Activated T-cell treated with anti-CD3 and anti-CD28 coated beads for 1 hour (primary cell): ENCODE results near the gene ELMOD3.
"Not testable (repeated sequence)": the region's sequence is repeated elsewhere in the genome, so short reads cannot be mapped to it uniquely, and the experiment has no call there.

Experiments used
- DNase-seq: peaks from one replicate; pipeline ENCODE4 v3.0.0-alpha.2; 2020; ENCODE audit warnings: low read depth

ELMOD3 gene

DNA sequence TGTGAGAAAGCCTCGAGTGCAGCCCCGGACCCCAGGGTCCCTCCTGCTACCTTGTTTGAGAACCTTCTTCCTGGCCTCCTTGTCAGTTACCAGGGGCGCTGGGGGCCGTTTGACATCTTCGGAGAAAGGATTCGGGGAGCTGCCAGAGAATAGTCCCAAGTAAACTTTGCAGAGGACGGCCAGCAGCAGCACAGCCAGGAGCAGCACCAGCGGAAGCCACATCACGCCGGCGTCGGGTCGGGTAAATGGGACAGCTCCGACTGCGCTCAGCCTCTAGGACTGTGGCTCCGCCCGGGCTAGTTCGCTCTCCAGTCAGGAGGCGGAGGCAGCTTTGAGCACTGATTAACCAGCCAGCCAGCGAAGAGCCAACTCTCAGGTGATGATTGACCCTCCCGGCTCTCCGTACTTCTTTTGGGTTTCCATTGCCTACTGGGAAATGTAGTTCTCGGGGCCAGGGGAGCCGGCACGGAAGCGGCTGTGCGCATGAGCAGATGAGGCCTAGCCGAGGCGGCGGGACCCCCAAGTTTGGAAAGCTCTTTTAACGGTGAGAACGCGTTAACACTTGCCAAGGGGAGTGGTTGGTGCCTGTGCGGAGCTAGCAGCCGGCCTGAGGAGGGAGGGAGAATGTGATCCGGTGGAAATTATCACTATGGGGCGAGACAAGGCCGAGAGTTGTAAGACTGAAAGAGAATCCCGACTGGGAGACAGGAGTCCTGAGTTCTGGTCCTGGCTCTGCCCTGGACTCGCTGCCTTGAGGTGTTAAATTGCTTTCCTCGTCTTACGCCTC, at the start of gene ELMOD3, which contains the start of gene RETSAT:
ELMOD3 (plus strand) TSS at position 484 of the 787 bp plus-strand sequence. CDS start 2,430 bp downstream, outside the sequence.
RETSAT (minus strand) TSS at position 243 of the 787 bp plus-strand sequence; CDS start at position 222, 21 bp downstream.
- peak; percentile 91 for DNase-seq

DNA sequence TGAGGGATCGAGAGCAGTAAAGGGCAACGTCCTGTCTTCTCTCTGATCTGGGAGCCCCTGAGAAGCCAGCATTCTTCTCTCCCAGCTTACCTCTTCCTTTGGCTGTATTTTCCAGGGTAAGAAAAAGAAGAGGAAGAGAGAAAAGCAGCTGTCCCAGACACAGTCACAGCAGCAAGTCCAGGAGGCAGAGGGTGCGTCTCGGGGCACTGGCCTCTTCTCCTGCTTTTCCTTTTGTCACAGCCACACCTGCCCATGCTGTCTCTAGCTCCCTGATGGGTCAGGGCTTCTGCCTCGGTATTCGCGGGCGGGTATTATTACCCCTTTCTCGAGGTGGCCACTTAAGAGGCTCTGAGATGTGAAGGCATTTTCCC, 47.1 kb upstream of the ELMOD3 start:
- no peak for DNase-seq

DNA sequence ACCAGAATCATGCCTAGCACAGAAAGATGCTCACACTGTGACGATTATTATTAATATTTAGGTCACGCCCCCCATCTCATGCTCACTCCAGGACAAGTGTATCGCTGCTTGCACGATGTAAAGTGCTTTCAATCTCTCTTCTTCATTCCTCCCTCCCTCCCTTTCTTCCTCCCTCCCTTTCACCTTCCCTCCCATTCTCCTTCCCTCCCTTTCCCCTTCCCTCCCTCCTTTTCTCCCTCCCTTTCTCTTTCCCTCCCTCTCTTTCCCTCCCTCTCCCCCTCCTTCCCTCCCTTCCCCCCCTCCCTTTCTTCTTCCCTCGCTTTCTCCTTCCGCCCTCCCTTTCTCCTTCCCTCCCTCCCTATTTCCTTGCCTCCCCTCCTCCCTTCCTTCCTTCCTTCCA, 46.4 kb upstream of the ELMOD3 start:
- DNase-seq: no peak

DNA sequence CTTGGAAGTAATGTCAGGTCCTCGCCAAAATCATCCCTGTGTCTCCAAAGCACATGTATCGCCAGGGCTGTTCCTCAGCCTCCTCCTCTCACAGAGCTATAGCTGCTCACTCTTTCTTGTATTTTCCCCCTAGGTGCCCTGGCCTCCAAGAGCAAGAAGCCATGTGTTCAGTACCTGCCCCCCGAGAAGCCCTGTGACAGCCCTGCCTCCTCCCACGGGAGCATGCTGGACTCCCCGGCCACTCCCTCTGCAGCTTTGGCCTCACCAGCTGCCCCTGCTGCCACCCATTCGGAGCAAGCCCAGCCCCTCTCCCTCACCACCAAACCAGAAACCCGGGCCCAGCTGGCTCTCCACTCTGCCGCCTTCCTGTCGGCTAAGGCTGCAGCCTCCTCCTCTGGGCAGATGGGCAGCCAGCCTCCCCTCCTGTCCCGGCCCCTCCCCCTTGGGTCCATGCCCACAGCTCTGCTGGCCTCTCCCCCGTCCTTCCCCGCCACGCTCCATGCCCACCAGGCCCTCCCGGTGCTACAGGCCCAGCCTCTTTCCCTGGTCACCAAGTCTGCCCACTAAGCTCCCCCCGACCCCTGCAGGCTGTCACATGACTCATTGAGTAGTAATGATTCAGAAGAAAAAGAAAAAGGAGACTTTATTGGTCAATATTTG, 45.5 kb upstream of the ELMOD3 start:
- DNase-seq: no peak

DNA sequence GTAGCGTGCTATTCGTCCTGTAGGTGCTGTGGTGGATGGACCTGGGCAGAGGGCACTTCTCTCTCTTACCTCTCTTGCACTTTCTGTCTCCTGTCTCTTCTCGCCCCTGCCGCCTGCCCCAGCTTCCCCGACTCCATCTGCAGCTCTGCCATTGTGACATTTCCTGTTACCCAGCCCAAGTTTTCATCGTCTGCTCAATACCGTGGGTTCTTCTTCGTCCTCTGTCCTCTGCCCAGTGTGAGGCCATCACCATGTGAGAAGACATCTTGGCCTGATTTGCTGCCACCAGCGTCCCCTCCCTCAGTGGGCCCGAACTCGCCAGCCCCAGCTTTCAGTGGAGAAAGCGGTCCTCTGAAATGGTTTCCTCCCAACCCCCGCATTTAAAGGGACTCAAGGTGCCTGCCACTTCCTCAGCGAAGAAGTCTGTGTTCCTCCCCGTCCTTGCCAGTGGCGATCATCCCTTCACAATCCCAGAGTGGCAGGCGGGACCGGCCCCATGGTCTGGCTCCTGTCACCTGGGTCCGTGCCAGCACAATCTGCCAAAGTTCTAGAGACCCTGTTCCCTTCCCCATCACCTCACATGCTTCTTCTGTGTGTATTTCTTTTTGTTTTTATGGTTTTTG, 44.8 kb upstream of the ELMOD3 start:
- DNase-seq: no peak

DNA sequence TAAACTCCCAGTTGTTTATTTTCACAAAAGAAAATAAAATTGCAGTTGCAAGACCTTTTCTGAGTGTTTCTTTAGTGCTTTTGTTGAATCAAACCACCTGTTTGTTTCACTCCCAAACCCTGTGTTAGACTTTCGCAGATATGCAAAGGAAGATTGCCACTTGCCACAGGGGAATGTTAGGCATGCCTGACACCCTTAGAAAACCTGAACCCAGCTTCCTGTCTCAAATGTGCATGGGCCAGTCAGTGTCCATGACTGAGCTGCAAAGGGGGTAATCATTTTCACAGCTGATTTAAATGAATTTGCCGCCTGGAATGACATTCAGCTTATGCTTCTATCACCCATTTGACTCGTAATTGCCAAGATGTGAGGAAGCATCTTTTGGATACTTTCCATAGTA, 44.2 kb upstream of the ELMOD3 start:
- DNase-seq: no peak

DNA sequence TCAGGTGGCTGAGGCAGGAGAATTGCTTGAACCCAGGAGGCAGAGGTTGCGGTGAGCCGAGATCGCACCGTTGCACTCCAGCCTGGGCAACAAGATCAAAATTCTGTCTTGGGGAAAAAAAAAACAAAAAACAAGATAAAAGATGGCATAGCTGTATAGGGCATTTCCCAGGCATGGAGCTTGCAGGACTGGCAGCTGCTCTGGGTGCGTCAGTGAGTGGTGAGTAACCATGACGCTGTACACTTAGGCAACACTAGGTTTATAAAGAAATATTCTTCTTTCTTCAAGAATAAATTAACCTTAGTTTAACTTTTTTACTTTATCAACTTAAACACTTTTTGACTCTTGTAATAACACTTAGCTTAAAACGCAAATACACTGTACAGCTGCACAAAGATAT, 42.2 kb upstream of the ELMOD3 start:
- DNase-seq: no peak

DNA sequence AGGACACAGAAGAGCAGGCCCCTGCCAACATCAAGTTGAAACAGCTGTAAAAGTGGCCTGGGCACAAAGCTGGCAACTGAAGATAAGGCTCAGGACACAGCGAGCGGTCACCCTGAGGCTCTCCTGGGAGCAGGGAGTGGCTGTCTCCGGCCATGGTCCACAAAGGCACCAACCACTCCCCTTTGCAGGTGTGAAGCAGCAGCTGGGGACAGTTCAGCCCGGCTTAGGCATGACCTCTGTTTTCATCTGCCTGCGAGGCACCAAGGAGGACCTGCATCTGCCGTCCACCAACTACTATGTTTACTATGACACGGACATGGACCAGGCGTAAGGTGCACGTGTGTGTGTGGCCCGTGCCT, 39.7 kb upstream of the ELMOD3 start:
- no peak for DNase-seq

DNA sequence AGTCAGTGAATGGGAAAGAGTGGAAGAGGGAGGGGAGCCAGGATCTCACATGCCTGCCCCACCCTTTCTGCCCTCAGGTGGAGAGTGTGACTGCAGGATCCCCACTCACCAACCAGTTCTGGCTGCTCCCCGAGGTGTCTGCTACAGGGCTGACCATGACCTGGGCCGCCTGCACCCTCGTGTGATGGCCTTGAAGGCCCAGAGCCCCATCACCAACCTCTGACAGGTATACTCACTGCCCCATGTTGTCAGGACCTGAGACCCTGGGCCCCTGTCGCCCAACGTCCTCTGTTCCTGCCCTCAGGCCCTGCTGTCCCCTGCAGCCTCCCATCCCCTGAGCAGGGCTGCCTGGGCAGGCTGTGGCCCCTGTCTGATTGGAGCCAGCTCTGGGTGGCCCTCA, 38.6 kb upstream of the ELMOD3 start:
- not testable (repeated sequence) for DNase-seq

DNA sequence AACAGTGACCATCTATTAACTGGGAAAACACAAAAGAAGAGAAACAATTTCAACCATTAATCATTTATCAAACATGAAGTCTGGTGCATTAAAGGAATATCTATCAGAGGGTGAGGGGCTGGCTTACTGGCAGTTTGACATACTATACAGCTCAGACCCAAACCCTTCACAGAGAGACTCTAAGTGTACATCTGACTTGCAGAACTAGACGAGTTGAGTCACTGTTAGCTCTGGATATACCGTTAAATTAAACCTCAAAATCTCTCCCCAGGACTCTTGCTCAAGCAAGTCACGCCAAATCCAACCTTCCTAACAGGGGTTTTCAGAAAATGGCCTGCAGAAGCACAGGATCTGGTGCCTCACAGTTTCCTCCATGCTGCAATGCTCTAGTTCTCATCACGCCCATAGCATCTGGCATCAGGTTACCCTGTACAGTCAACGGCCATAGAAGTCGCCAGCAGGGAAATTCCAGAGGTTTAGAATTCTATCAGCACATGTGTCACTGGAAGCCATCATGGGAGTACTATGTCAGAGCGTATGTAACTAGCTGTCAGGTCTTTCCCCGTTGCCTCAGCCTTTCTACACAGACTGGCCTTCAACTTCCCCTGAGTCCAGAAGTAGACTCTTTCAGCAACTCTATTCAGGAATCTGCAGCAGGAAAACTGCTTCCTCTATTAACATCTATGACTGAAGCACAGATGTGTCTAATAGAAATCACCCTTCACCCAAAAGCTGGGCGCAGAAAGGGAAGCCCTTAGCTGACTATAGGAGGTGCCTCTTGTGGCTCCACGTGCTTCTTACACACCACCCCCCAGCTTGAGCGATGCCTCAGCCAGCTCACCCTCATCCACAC, 36.1 kb upstream of the ELMOD3 start:
- no peak for DNase-seq

DNA sequence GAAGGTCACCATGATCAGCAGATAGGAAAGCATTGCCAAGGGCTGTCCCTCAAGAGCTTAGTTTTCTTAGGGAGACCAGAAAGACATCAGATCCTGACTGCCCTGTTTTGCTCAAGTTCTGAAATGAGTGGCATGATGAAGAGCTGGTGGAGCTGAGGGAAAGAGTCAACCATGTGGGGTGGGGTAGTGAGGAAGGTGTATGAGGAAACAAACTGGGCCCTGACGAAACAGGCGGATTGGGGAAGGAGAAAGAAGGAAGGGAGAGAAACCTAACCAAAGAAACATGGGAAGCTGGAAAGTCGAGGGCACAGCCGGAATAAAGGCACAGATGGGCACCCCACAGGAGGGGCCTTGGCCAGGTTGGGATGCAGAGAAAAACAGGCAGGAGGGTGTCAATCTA, 34.8 kb upstream of the ELMOD3 start:
- DNase-seq: no peak

DNA sequence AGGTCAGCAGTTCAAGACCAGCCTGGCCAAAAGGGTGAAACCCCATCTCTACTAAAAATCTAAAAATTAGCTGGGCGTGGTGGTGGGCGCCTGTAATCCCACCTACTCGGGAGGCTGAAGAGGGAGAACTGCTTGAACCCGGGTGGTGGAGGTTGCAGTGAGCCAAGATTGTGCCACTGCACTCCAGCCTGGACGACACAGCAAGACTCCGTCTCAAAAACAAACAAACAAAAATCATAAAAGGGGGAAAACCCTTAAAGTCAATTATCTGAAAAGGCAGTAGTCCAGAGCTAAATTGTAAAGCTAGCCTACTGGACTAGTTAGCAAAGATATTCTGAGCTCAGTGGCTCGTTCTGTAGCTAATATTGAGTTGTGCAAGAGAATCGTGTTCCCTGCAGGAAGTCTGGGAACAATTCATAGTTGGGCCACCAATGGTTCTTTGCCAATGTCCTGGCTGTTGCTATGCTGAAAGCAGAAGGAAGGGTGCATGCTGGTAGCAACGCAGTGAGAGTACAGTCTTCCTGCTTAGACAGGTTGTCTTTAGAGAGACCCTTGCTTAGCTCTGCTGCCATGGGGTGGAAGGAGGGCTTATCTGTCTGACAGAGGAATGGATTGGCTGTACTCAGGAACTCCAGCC, 31.1 kb upstream of the ELMOD3 start:
- DNase-seq: no peak

DNA sequence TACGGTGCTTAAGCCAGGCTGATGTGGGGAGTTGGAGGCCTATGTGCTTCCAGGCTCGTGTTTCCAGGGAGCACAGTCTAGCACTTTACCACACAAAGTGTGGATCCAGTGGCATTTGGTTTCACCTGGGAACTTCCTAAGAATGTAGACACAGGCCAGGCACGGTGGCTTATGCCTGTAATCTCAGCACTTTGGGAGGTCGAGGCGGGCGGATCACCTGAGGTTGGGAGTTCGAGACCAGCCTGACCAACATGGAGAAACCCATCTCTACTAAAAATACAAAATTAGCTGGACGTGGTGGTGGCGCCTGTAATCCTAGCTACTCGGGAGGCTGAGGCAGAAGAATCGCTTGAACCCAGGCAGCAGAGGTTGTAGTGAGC, 30.6 kb upstream of the ELMOD3 start:
- DNase-seq: not testable (repeated sequence)

DNA sequence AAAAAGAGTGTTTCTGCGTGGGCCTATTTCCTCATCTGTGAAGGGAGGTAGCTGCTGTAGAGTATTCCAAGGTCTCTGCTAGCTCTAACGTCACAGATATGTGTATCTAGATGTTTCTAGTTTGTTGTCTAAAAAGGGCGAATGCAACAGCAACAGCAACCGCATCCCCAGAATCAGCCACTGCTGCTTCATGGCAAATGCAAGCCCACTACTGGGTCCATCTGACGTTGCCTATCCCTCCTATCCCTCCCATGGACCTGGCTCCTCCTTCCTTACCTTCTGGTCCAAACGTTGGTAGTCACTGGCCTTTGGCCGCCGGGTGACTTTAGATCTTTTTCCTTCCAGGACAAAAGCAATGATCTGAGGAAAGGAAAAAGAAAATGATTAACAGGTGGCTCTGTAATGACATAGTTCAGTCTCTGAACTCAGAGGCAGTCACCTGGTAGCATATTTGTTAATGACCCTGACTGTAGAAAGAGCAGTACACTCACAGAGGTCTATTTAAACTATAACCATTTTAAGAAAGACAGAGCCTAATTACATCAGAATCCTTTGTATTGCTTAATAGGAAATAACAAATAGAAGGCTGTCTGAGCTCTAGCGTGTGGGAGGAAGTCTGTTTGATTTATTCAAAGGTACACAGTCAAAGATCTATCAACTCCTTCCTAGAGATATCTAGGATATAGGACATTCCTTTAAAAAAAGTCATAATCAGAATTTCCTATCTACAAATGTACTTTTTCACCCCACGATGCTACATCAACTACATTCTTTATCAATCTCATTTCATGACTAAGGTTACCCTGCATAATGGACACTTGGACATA, 29.7 kb upstream of the ELMOD3 start:
- DNase-seq: no peak

DNA sequence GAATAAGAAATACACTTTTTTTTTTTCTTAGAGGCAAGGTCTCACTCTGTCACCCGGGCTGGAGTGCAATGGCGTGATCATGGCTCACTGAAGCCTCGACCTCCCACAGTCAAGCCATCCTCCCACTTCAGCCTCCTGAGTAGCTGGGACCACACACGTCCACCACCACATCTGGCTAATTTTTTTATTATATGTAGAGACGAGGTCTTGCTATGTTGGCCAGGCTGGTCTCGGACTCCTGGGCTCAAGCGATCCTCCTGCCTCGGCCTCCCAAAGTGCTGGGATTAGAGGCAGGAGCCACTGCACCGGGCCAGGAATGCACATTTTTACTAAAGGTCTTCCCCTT, 29.1 kb upstream of the ELMOD3 start:
- no peak for DNase-seq

DNA sequence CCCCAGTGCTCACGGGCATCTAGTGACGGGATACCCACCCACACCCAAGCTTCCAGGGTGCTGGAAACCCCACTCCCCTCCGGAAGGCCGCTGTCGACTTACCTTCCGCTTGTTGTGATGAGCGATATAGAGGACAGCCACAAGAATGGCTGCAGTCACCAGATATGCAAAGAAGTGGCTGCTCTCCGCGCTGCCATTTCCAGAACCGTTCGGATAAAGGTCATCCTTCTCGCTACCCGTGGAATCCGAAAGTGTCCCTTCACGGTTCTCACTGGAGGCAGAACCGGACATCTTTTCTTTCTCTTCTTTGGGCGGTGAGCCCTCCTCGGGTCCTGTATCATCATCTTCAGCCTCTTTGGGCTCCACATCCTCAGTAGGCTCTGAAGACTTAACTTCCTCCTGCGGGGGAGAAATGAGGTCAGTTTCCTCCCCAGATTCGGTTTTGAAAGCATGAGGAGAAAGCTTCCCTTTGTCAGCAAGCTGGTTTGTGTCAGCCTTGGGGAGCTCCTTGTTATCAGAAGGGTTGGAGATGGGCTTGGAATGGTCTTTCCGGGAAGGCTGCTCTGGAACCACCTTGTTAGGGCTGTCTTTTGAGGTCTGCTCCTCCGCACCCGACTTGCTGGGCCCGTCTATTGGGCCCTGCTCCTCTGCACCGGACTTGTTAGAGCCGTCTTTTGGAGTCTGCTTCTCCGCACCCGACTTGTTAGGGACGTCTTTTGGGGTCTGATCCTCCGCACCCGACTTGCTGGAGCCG, 28.0 kb upstream of the ELMOD3 start:
- DNase-seq: no peak

DNA sequence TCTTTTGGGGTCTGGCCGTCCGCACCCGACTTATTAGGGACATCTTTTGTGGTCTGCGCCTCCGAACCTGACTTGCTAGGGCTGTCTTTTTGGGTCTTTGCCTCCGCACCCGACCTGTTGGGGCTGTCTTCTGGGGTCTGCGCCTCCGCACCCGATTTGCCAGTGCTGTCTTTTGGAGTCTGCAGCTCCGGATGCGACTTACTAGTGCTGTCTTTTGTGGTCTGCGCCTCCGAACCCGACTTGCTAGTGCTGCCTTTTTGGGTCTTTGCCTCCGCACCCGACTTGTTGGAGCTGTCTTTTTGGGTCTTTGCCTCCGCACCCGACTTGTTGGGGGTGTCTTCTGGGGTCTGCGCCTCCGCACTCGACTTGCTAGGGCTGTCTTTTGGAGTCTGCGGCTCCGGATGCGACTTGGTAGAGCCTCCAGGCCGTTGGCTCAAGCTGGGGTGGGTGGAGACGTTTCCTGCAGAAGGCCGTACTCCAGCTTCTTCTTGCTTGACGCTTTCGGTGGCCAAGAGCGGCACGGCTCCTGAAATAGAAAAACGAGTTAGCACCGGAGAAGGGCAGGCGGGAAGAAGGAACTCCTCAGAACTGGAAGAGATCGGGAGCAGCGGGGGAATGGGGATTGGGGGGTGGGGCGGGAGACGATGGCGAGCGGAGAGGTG, 27.3 kb upstream of the ELMOD3 start:
- peak; percentile 39 for DNase-seq

DNA sequence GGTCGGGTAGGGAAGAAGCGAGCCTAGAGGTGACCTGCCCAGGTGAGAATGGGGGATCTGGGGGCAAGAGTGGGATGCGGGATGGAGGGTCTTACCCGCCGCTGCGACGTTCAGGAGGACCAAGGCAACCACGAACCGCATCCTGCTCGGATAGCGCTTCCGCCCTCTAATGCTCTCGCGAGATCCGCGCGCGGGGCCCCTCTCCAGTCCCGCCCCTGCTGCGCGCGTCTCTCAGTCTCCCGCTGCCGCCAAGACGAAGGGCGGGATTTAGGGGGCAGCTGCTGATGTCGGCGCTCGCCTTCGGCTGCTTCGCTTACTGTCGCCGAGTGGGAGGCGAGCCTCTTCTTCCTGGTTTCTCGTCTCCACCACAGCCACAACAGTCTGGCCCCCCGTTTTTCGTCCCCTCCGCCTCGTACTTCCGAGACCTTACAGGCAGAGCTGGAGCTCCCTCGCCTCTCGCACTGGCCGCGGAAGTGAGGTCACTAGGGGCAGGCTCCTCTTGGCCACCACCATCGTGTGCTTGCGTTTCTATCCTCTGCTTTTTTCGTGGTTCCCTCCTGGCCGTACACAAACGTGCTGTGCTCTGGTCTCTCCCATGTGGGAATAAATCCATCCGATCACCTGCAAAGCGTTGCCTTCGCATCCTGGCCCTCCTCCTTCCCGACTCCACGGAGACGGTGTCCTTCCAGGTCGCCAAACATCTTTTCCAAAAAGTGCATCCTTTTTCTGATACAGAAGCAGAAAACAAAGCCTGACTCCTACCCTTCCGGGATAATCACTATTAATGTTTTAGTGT, 26.5 kb upstream of the ELMOD3 start, which contains the start of gene TGOLN2:
TGOLN2 (minus strand) TSS at position 168 of the 796 bp plus-strand sequence; CDS start at position 141, 27 bp downstream.
- DNase-seq: peak; percentile 91

DNA sequence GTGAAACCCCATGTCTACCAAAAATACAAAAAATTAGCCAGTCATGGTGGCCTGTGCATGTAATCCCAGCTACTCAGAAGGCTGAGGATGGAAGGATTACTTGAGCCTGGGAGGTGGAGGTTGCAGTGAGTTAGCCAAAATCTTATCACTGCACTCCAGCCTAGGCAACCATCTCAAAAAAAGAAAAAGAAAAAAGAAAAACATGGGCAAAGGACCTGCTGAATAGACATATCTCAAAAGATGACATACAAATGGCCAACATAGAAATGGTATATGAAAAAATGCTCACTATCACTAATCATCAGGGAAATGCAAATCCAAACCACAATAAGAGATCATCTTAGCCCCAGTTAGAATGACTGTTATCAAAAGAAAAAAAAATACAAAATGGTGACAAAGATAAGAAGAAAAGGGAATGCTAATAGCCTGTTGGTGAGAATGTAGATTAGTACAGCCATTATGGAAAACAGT, 25.4 kb upstream of the ELMOD3 start:
- DNase-seq: no peak
